Astrocyte (in vitro differentiated cells and primary cell): ENCODE results near the gene ARHGAP30.

ENCODE experiments used
- CTCF ChIP-seq: IDR thresholded peaks from 2 replicates; pipeline ENCODE4 v1.5.1; 2011; ENCODE audit warnings: low read depth, mild to moderate bottlenecking, inconsistent platforms, low read length, moderate library complexity; ENCODE audit not compliant: insufficient read depth
- EZH2 ChIP-seq: IDR thresholded peaks from 2 replicates; pipeline ENCODE4 v1.6.1; 2012; ENCODE audit warnings: mild to moderate bottlenecking, low read length, inconsistent platforms; ENCODE audit not compliant: insufficient read depth

DNA sequence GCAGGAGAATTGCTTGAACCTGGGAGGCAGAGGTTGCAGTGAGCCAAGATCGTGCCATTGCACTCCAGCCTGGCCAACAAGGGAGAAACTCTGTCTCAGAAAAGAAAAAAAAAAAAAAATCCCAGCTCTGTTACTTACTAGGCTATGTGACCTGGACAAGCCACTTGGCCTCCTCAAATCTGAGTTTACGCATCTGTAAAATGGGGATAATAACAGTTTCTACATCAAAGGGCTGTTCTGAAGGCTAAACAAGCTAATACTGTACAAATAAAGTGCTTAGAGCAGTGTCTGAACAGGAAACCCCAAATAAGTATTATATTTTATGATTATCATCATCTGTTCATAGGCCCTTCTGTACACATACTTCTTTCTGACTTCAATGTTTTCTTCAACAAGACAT, 62.3 kb downstream of the ARHGAP30 start:
- TF ChIP-seq CTCF (no peak), EZH2 (no peak)
